ENCODE measurements around the gene MBD5.

The MBD5 gene

GRCh38 chr2:148167241-148167766 is 146.4 kb downstream of the MBD5 start:
- TF ChIP-seq MAX (IDR thresholded peaks at IDR 0.05), result no peak
- TF ChIP-seq RAD21 (IDR thresholded peaks at IDR 0.05; ENCODE audit: low read depth), result no peak
- TF ChIP-seq TCF12 (IDR thresholded peaks at IDR 0.05; ENCODE audit: low read depth), result no peak
- TF ChIP-seq TEAD4 (IDR thresholded peaks at IDR 0.05), result no peak
- TF ChIP-seq NFIC (IDR thresholded peaks at IDR 0.05), result no peak
- no peak for TF ChIP-seq EGR1 (IDR thresholded peaks at IDR 0.05)
- TF ChIP-seq ZBTB7A (IDR thresholded peaks at IDR 0.05; ENCODE audit: low read depth), result no peak
- no peak for TF ChIP-seq YY1 (IDR thresholded peaks at IDR 0.05; ENCODE audit: low read depth)
- no peak for TF ChIP-seq FOXM1 (IDR thresholded peaks at IDR 0.05; ENCODE audit: borderline replicate concordance, low read depth)
- TF ChIP-seq, protein P1, sequence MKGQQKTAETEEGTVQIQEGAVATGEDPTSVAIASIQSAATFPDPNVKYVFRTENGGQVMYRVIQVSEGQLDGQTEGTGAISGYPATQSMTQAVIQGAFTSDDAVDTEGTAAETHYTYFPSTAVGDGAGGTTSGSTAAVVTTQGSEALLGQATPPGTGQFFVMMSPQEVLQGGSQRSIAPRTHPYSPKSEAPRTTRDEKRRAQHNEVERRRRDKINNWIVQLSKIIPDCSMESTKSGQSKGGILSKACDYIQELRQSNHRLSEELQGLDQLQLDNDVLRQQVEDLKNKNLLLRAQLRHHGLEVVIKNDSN (IDR thresholded peaks at IDR 0.05), result no peak
- TF ChIP-seq, protein P2, sequence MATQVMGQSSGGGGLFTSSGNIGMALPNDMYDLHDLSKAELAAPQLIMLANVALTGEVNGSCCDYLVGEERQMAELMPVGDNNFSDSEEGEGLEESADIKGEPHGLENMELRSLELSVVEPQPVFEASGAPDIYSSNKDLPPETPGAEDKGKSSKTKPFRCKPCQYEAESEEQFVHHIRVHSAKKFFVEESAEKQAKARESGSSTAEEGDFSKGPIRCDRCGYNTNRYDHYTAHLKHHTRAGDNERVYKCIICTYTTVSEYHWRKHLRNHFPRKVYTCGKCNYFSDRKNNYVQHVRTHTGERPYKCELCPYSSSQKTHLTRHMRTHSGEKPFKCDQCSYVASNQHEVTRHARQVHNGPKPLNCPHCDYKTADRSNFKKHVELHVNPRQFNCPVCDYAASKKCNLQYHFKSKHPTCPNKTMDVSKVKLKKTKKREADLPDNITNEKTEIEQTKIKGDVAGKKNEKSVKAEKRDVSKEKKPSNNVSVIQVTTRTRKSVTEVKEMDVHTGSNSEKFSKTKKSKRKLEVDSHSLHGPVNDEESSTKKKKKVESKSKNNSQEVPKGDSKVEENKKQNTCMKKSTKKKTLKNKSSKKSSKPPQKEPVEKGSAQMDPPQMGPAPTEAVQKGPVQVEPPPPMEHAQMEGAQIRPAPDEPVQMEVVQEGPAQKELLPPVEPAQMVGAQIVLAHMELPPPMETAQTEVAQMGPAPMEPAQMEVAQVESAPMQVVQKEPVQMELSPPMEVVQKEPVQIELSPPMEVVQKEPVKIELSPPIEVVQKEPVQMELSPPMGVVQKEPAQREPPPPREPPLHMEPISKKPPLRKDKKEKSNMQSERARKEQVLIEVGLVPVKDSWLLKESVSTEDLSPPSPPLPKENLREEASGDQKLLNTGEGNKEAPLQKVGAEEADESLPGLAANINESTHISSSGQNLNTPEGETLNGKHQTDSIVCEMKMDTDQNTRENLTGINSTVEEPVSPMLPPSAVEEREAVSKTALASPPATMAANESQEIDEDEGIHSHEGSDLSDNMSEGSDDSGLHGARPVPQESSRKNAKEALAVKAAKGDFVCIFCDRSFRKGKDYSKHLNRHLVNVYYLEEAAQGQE (IDR thresholded peaks at IDR 0.05; ENCODE audit: low read depth), result no peak
- TF ChIP-seq EP300 (IDR thresholded peaks at IDR 0.05; ENCODE audit: borderline replicate concordance), result no peak
- no peak for TF ChIP-seq TAF1 (IDR thresholded peaks at IDR 0.05; ENCODE audit: low read depth)
- no peak for TF ChIP-seq CEBPB (IDR thresholded peaks at IDR 0.05)
- no peak for TF ChIP-seq CREB1 (IDR thresholded peaks at IDR 0.05; ENCODE audit: low read depth)

DNA sequence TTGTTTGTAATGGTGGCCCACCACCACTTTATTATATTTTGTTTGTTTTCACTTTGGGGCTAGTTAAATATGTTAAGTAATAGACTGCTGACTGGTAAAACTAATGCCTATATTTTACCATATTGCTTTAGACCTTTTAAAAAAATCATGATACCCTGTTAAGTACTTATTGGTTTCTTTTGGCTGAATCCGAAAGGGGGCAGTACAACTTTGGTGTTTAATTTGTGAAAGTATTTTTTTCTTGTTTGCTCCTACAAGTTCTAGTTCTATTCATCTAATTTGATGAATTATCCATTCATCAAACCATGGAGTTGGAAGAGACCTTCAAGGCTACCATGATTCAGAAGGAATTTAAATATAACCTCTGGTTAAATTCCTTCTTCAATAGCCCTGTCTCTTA is 147.0 kb downstream of the MBD5 start:
- TF ChIP-seq TCF12 (IDR thresholded peaks at IDR 0.05; ENCODE audit: low read depth), result no peak
- TF ChIP-seq EP300 (IDR thresholded peaks at IDR 0.05; ENCODE audit: borderline replicate concordance), result no peak
- TF ChIP-seq, protein P2 (IDR thresholded peaks at IDR 0.05; ENCODE audit: low read depth), result no peak
- TF ChIP-seq MAX (IDR thresholded peaks at IDR 0.05), result no peak

- no peak for TF ChIP-seq ZBTB7A (IDR thresholded peaks at IDR 0.05; ENCODE audit: low read depth)
- TF ChIP-seq EGR1 (IDR thresholded peaks at IDR 0.05), result no peak
- no peak for TF ChIP-seq TCF12 (IDR thresholded peaks at IDR 0.05; ENCODE audit: low read depth)
- no peak for TF ChIP-seq YY1 (IDR thresholded peaks at IDR 0.05; ENCODE audit: low read depth)
Observed at GRCh38 chr2:148172131-148172753, 151.4 kb downstream of the MBD5 start.

DNA sequence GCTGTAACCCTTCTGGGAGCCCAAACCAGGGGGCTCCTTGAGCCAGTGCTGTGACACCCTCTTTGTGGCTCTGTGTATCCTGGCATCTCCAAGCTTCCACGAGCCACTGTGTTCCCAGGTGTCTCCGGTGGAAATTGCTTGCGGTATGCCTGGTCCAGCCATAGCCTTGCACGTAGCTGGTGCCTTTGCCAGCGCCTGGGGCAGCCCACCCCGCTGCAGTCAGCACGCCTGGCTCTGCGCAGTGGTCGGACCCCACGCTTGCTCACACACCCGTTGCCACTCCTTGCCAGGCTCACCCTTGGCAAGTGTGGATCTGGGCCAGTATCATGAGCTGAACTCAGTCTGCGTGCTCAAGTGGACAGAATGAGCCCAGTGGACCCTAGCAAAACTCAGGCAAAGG is 152.3 kb downstream of the MBD5 start:
- TF ChIP-seq CEBPB (IDR thresholded peaks at IDR 0.05), result no peak
- TF ChIP-seq EGR1 (IDR thresholded peaks at IDR 0.05), result no peak
- TF ChIP-seq TAF1 (IDR thresholded peaks at IDR 0.05; ENCODE audit: low read depth), result no peak
- no peak for TF ChIP-seq FOXM1 (IDR thresholded peaks at IDR 0.05; ENCODE audit: borderline replicate concordance, low read depth)
- TF ChIP-seq, protein P2 (IDR thresholded peaks at IDR 0.05; ENCODE audit: low read depth), result no peak
- TF ChIP-seq NFIC (IDR thresholded peaks at IDR 0.05), result no peak
- no peak for TF ChIP-seq TEAD4 (IDR thresholded peaks at IDR 0.05)
- TF ChIP-seq, protein P1 (IDR thresholded peaks at IDR 0.05), result no peak
- no peak for TF ChIP-seq TCF12 (IDR thresholded peaks at IDR 0.05; ENCODE audit: low read depth)
- no peak for TF ChIP-seq RAD21 (IDR thresholded peaks at IDR 0.05; ENCODE audit: low read depth)
- no peak for TF ChIP-seq CREB1 (IDR thresholded peaks at IDR 0.05; ENCODE audit: low read depth)
- no peak for TF ChIP-seq YY1 (IDR thresholded peaks at IDR 0.05; ENCODE audit: low read depth)
- TF ChIP-seq EP300 (IDR thresholded peaks at IDR 0.05; ENCODE audit: borderline replicate concordance), result no peak
- no peak for TF ChIP-seq ZBTB7A (IDR thresholded peaks at IDR 0.05; ENCODE audit: low read depth)
- TF ChIP-seq MAX (IDR thresholded peaks at IDR 0.05), result no peak
